WERI-Rb-1 (cell line): Measurements from ENCODE around the gene YAP1.

Experiments
- DNase-seq: peaks from one replicate; pipeline ENCODE4 v3.0.0-alpha.2; 2020
- H3K27ac ChIP-seq: fragments of 250-450 bp; sonication (Bioruptor Pico); 2 replicates; pipeline ENCODE4 v1.5.1; 2020; ENCODE audit warnings: mild to moderate bottlenecking, moderate library complexity
- H3K27me3 ChIP-seq: fragments of 250-450 bp; sonication (Bioruptor Pico); 2 replicates; pipeline ENCODE4 v1.5.1; 2021; ENCODE audit warnings: mild to moderate bottlenecking, low read depth, moderate library complexity; ENCODE audit not compliant: insufficient read depth, severe bottlenecking
- H3K36me3 ChIP-seq: fragments of 250-450 bp; sonication (Bioruptor Pico); 2 replicates; pipeline ENCODE4 v1.5.1; 2020; ENCODE audit warnings: mild to moderate bottlenecking, moderate library complexity
- H3K4me3 ChIP-seq: 2 replicates; pipeline ENCODE4 v1.5.1; 2011; ENCODE audit warnings: low read depth, mild to moderate bottlenecking, control low read depth, low read length
- H3K9me3 ChIP-seq: fragments of 250-450 bp; sonication (Bioruptor Pico); 2 replicates; pipeline ENCODE4 v1.5.1; 2021; ENCODE audit warnings: mild to moderate bottlenecking, moderate library complexity; ENCODE audit not compliant: severe bottlenecking
- CTCF ChIP-seq: IDR thresholded peaks from 2 replicates; pipeline ENCODE4 v1.5.1; 2011; ENCODE audit warnings: low read depth, mild to moderate bottlenecking, control low read depth, inconsistent platforms, low read length

Gene YAP1

GRCh38 chr11:102187416-102188151 lies 77.3 kb downstream of the YAP1 start:
- Histone ChIP-seq H3K27ac (no peak overlapping the region), H3K4me3 (no peak overlapping the region)
- DNase-seq, result no peak

DNA sequence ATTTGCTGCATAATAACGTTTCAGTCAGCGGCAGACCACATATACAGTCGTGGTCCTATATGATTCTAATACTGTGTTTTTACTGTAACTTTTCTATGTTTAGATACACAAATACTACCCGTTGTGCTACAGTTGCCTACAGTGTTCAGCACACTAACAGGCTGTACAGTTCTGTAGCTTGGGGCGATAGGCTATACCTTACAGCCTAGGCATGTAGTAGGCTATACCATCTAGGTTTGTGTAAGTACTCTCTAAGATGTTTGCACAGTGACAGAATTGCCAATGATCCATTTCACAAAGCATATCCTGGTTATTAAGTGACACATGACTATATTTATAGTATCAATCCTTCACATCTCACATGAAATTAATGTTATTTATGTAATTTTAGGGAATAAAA lies 78.2 kb downstream of the YAP1 start:
- Histone ChIP-seq H3K4me3 (no peak overlapping the region), H3K36me3 (no peaks in the 10 kb centered on the region), H3K9me3 (no peaks in the 10 kb centered on the region), H3K27ac (no peak overlapping the region), H3K27me3 (no peaks in the 10 kb centered on the region)
- DNase-seq, result no peak
- TF ChIP-seq CTCF, result no peak

More at GRCh38 chr11:102187416-102188151, 77.3 kb downstream of the YAP1 start:
- H3K27me3 ChIP-seq, result no peaks in the 10 kb centered on the region
- no peak for TF ChIP-seq CTCF
- H3K9me3 ChIP-seq, result no peaks in the 10 kb centered on the region
- H3K36me3 ChIP-seq, result no peaks in the 10 kb centered on the region

DNA sequence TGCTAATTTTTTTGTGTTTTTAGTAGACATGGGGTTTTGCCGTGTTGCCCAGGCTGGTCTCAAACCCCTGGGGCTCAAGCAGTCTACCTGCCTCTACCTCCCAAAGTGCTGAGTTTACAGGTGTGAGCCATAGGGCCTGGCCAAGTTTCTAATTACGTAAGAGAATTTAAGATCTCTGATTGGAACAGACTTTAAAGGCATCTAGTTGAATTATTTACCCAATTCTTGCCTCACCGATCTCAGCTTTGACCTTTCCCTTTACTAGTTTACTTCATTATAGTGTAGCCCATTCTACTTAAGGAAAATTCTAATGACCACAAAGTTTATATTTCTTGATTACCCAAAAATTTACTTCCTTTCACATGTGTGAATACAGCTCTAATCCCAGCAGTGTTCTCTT lies 81.6 kb downstream of the YAP1 start:
- H3K4me3 ChIP-seq, result no peak overlapping the region
- H3K27me3 ChIP-seq, result no peaks in the 10 kb centered on the region
- DNase-seq, result no peak
- H3K9me3 ChIP-seq, result no peaks in the 10 kb centered on the region
- TF ChIP-seq CTCF, result no peak
- no peak overlapping the region for H3K27ac ChIP-seq
- no peaks in the 10 kb centered on the region for H3K36me3 ChIP-seq

GRCh38 chr11:102192349-102193066 lies 82.3 kb downstream of the YAP1 start:
- Histone ChIP-seq H3K4me3 (no peak overlapping the region), H3K27ac (no peak overlapping the region), H3K36me3 (no peaks in the 10 kb centered on the region), H3K9me3 (no peaks in the 10 kb centered on the region), H3K27me3 (no peaks in the 10 kb centered on the region)
- DNase-seq, result peak; percentile 23
- no peak for TF ChIP-seq CTCF

GRCh38 chr11:102194257-102194656 lies 84.0 kb downstream of the YAP1 start:
- no peak for TF ChIP-seq CTCF
- Histone ChIP-seq H3K4me3 (no peak overlapping the region), H3K9me3 (no peaks in the 10 kb centered on the region), H3K36me3 (no peaks in the 10 kb centered on the region), H3K27ac (no peak overlapping the region), H3K27me3 (no peaks in the 10 kb centered on the region)
- no peak for DNase-seq
